DMS153 treated with DMSO at 0.1 percent for 48 hours (cell line): Measurements from ENCODE around the gene CPNE4.

Experiments
- DNase-seq: peaks from one replicate; lab custom pipeline; 2025; ENCODE audit not compliant: unreplicated experiment; lab: John Stamatoyannopoulos, UW

CPNE4 gene

GRCh38 chr3:131485119-131485518 lies 549.7 kb downstream of the CPNE4 start:
- DNase-seq: no peak

- no peak for DNase-seq
Observed at GRCh38 chr3:131484496-131485111, 550.2 kb downstream of the CPNE4 start.
